Activated CD4-positive, alpha-beta T cell treated with anti-CD3 and anti-CD28 coated beads, Interleukin-2, Interleukin-6, amounts not matched to agents 100 ng/mL and 50 ng/mL, durations not matched to agents 16 hours and 8 hours (primary cell): ENCODE data around the gene PRKN.
"Not testable (repeated sequence)": the region's sequence is repeated elsewhere in the genome, so short reads cannot be mapped to it uniquely, and the experiment has no call there.

Experiments
- DNase-seq: peaks from one replicate; pipeline ENCODE4 v3.0.0-alpha.2; 2020

PRKN gene

DNA sequence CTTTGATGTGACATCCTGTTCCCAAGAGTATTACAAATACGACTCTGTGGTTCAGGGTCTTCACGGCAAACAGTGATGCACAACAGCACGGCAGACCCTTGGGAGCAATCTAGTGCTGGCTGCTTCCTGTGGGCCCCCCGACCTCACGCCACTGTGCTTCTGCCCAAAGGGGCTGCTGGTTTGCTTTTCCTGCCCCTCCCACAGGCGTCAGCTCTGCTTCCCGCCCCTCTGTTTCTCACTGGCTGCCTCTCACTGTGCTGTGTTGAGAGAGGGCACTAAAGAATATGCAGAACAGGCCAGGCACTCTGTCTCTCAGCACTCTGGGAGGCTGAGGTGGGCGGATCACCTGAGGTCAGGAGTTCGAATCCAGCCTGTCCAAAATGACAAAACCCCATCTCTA is 899.2 kb downstream of the PRKN start:
- no peak for DNase-seq

DNA sequence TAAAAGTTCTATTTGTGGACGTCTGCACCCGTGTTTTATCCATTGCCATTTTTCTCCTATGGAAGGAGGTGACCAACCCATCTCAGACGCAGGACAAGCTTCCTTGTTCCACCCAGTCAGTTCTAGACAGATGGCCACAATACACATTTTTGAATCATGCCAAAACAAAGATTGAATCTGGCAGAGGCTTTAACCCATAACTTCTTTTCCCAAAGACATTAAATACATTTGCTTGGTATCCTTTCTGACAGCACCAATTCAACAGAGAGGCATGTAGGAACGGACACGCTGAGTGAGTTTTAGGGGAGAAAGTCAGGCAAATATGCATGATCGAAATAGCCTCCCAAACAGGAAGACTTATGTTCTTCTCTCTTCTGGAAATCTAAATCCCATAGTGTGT is 901.1 kb downstream of the PRKN start:
- no peak for DNase-seq

DNA sequence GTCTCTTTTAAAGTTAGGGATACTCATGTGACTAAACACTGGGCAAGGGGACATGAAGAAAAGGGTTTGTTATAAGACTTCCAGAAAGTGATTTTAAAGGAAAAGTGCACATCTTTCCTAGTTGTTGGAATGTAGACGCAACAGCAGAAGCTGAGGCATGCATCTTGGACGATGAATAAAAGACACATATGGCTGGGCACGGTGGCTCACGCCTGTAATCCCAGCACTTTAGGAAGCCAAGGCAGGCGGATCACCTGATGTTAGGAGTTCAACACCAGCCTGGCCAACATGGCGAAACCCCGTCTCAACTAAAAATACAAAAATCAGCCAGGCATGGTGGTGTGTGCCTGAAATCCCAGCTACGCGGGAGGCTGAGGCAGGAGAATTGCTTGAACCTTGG is 905.4 kb downstream of the PRKN start:
- not testable (repeated sequence) for DNase-seq

DNA sequence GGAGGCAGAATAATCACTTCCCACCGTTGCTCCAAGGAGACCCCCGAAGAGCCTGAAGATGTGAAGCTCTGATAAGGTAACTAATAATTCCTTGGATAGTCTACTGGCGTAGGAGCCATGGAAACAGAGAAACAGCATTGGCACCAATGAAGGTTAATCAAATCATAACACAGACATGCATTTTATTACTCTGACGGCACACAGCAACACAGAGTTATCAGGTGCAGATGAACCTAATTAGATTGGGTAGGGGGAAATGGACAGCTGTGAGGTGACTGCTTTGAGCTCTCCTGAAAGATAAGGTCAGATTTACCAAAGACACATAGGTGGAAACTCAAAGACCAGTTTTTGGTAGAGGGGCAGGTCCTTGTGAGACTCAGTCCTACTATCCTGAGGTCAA is 909.7 kb downstream of the PRKN start:
- DNase-seq, result no peak

DNA sequence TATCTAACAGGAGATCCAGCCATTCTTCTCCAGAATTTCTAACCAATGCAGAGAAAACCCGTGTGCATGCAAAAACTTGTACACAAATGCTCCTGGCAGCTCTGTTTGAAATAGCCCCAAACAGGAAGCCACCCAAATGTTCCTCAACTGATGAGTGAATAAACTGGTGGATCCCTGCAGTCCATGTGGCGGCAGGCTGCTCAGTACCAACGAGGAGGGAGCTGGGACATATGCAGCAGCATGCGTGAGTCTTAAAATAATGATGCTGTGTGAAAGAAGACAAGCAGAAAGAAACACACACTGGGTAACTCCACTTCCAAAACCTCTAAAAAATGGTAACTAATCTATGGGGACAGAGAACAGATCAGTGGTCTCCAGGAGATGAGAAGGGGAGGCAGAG is 911.6 kb downstream of the PRKN start:
- DNase-seq, result no peak

DNA sequence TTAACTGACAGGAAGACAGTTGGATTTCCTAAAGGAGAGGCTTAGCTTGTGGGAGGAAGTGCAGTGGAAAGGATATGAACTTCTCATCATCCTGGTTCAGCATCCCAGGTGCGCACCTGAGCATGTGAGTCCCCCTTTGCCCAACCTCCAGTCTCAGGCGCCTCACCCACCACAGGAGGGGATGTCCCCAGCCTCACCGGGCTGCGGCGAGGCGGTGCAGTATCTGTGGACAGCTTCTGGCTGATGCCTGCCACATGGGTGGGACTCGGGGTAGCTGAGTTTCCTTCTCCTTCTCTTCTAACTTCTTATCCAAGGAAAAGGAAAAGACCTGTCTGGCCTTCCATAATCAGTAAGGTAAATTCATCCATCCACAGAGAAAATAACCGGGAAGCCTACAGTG is 914.4 kb downstream of the PRKN start:
- DNase-seq, result no peak

DNA sequence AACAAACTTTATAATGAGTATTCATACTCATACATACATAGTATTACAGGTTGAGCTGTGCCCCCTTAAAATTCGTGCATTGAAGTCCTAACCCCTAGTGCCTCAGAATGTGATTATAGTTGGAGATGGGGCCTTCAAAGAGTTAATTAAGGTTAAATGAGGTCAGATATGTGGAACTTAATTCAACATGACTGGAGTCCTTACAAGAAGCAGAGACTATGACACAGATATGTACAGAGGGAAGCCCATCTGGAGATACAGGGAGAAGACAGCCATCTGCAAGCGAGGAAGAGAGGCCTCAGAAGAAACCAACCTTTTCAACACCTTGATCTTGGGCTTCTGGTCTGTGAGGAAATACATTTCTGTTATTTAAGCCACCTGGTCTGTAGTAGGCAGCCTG is 917.6 kb downstream of the PRKN start:
- no peak for DNase-seq

DNA sequence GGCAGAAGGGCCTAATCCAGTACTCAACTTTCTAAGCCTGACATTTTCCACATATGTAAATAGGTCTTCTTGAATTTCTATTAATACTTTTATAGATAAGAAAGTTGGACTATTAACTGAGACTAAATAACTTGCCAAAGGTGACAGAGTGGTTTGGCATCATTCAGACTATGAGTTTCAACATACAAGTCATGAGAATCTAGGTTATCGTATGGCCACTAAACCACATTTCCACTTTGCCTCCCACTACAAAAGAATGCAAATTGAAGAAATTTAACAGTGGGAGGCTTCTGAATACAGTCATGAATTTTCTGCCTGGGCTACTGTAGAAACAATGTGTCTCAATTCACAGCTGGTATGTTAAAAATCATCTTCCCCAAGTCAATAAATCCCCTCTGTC is 922.7 kb downstream of the PRKN start:
- no peak for DNase-seq

DNA sequence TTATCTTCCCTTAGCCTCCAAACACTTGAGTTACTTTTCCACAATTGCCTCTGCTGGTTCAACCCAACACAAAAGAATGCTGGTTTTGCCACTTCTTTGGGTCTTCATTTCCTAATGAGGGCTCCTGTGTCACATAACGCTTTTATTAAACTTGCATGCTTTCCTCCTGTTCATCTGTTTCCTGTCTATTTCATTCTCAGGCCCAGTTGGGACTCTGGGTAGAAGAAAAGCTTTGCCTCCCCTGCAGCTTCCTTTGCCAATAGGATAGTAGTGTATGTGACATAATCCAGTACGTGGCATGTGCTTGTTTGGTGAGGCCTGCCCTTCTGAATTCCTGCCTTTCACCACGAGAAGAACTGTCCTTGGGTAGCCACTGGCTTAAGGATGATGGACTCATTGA is 924.4 kb downstream of the PRKN start:
- DNase-seq, result no peak

DNA sequence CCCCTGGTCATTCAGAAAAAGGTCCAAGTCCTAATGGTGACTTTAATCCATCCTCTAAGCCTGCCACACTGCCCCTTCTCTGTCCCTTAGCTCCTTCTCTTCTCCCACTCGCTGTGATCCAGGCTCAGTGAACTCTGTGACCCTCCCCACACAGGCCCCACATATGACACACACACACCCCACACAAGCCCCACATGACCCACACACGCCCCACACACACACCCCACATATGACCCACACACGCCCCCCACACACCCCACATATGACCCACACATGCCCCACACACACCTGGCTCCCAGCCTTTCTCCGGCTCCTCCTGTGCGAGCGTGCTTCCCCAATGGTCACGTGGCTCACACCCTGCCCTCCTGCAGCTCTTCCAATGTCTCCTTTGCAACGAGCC is 925.3 kb downstream of the PRKN start:
- DNase-seq, result no peak

DNA sequence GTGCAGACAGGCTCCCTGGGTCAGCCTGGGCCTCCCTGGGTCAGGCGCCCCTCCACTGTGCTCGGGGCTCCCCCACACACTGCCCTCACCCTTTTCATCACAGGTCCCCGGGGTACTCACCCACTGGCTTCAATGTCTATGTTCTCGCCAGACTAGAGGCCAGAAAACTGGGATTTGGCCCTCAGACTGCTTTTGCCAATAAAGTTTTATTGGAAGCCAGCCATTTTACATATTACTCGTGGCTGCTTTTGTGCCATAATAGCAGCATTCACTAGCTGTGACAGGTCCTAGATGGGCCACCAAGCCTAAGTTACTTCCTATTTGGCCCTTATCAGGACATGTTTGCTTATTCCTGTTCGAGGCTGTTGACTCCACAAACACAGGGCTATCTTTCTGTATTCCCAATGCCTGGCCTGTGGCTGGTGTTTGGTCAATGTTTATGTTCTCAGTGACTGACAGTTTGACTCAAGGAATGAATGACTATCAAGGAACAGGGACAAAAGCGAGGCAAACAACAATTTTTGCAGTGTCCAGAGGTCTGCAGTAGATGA is 928.6 kb downstream of the PRKN start:
- DNase-seq, result no peak

DNA sequence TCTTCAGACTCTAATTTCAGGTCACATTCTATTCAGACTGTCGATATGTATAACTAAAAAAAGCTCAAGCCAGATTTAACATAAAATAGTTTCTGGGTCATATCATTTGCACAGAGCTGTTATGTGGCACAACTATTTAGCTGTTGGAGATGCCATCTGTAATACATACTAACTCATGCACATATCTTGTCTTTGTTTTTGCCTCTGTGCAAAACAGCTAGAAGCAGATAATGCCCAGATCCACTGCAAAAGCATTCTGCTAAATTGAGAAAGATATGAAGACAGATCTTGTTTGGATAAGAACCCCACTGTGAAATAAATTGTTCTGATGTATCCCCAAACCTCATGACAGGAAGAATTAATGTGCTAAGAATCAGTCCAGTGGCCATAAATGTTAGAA is 930.9 kb downstream of the PRKN start:
- no peak for DNase-seq

DNA sequence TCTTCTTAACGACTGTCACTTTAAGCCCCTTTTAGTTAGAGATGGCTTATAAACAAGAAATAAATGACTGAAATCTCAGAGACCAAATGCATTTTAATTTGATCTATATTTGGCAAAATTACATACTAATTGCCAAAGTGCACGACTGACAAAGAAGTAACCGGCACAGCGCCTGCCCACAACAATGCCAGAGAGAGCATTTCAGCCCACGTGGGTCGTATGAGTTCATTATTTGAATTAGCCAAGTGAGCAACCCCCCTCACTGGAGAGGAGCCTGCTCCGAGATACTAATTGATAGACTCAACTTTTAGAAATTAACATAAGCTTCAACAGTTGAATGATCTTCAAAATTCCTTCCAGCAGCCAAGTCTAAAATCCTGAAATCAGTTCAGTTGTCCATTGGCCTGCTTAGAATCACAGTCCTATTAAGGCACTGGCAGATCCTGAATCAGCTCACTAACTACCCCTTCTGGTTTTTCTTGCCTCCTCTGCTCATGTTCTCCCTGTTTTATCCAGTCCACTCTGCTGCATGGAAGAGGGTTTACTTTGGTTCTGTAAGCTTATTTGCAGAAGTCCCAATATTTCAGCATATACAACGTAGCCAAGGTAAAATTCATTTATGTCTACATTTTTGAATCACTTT is 934.6 kb downstream of the PRKN start:
- DNase-seq, result no peak

DNA sequence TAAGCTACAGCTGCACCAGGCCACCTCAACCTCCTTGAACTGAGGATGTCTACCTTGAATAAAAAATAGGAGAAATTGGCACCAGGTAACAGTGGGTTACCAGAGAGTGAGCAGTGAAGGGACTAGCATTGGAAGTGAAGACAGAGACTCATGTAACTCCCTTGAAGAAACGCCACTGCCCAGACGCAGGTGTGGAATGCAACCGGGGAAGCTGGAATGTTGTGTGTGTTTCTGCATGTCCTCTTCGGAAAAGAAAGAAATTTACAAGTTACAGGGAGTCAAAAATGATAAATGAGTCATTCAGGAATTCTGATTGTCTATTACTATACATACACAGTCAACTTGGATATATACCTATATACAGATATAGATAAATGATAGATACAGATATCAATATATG is 939.0 kb downstream of the PRKN start:
- no peak for DNase-seq

DNA sequence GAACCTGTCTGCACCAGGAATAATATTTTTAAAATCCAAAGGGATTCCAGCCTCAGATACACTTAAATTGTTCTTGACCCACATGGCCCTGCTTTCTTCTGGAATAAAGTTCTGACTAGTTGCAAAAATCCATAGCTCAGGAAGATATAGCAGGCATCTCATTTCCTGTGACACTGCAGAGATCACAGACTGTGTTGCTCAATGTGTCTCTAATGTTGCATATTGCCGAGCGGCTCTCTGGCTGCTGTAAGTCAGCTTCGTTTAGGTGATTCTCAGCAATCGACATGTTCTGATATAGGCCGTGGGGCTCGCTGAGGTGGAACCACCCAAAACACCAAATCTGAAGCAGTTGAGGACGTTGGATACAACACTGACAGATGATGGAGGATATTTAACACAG is 955.4 kb downstream of the PRKN start:
- no peak for DNase-seq

DNA sequence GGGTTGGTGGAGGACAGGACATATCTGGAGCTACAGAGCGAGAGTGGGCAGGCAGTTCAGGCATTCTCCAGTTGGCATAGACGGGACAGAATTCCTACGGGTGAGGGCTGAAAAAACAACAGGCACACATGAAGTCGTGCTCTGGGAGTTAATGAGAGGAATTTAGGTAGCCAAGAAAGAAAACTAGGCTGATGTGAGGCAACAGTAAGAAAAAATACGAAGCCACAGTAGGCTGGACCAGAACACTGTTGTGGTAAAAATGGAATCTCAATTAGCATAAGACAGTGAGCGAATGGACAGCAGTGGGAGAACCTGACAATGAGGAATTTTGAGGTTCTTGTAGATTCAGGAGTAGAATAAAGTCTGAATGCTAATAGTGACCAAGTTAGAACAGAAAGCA is 965.6 kb downstream of the PRKN start:
- no peak for DNase-seq

DNA sequence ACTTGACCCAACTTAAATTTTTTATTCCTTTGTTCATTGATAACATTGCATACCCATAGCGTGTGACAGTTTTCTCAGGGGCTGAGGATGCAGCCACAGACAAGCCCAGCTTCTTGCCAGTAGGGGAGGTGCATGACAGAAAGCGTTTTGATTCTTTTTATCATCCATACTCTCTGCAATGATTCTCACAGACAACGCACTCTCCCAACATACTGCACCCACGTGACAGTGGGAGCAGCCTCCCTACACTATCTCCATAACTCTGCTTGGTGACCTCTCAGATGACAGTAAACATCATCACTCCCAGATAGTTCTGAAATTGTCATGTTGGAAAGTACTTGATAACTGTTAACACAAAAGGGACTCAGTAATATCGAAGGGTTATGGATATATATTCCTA is 972.5 kb downstream of the PRKN start:
- DNase-seq, result no peak

DNA sequence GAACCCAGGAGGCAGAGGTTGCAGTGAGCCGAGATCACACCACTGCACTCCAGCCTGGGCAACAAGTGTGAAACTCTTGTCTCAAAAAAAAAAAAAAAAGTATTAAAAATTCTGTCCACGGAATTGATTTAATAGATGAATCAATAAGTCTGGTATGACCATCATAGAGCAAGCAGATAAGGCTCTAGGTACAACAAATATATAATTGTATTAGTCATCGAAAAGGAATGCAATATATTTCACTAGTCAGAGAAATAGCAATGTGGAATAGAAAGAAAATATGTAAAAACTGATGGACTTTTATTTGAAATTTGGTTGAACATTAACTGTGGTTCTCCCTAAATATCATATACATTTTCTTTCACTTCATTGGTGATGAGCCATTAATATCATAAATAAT is 976.9 kb downstream of the PRKN start:
- no peak for DNase-seq

DNA sequence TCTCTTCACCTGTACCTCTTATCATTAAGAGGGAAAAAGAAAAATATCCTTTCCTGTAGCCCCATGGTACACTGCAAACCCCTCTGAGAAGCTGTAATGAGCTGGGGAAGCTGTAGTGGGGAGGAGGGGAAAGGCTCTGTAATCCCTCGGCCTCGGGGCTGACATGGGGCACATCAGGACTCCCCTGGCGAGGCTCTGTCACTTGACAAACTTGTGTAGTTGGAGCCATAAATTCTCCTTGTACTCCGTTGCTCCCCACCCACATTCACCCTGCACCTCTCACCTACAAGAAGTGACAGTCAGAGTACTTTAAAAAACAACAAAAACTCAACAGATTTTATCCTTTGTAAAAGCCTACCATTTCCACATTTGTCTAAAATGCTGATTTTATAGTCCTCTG is 978.0 kb downstream of the PRKN start:
- no peak for DNase-seq

DNA sequence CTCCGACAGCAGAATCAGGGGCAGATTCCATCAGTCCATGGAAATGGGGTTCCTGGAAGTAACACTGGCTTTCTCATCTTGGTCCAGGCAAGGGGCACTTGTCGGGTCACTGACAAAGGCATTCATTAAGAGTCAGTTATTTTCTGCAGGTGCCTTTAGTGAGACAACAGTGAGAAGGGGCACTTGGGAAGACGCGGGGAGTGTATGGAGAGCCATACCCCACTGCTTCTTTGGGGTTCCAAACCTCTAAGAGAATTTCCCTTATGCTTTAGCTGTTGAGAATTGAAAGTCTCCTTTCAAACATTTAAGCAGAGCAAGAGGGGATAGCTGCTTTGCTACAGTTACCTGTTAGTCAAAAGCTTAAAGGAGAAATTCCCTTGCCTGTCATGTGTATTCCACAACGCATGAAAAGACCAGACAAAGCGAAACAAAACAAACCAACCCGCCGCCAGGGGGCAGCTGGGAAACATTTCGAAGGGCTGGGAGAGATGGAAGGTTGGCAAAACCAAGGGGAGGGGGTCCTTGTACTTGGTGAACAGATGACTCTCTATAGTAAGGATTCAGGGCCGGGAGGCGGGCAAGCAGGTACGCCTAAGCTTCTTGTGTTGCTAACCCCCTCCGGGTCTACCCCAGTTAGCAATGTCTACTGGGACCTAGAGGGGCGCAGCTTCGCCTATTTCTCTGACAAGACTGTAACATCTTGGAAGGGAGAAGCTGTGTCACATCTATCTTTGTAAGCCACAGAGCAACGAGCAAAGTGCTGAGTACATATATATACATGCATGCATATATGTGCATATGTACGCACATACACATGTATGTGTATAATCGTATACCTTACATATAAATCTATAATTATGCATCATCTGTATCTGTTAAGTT is 978.8 kb downstream of the PRKN start:
- DNase-seq, result peak; percentile 40

DNA sequence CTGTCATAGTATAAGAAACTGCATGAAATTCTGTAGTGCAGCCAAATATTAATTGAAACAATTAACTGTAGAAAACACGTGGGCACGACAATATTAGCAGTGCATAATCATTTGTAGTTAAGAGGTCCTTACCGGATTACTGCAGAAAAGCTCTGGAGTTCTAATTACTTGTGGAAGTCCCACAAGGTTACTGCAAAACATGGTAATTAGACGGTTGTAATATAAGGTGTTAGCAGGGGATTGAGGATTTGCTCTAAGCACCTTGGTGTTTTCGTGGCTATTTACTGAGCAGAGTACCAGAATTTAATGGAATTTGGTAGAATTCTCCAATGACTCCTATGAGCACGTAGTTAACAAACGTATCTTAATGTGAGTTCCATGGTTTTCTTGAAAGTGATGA is 980.1 kb downstream of the PRKN start:
- no peak for DNase-seq

DNA sequence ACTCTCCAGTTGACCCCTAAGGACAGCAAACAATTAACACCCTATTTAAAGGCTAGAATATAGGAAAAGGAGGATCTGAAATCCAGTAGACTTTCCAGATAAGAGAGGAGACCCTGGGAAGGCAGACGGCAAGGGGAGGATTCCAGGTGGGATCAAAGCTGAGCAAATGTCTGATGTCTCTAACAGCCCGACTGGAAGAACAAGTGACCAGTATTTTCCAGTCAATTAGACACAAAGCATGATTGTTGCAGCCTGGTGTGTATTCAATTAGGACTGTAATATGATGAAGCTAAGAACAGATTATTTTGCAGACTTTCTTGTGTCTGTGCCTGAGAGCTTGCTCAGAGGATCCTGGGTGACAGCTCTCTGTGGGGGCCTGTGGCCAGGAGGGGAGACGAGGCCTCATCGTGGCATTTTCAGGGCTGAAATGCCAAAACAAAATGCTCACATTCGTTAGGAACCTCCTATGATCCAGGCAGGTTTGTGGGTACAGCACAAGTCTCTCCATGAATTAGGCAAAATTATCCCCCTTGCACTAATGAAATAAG is 981.9 kb downstream of the PRKN start:
- no peak for DNase-seq

DNA sequence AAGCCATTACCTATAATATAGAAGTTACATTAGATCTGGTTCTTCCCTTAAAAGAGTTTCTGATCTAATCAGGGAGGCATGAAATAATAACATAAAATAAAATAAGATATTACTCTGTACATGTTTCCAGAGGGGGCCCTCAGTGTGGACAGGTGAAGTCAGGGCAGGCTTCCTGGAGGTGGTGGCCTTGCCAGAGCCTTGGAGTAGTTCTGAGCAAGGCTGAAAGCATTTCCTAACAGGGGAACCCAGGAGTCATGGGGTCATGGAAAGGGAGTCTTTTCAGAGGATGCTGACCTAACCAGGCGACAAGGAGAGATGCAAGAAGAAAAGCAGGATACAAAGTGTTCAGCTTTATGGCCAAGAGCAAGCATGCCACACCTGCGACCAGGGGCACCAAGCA is 982.4 kb downstream of the PRKN start:
- DNase-seq, result no peak
